Natural killer cell (primary cell): Measurements from ENCODE around the gene UBE2D2. TPM values are rescaled to one million over a fixed set of nuclear protein-coding genes. Genes with fewer than 3 reads are reported as not detected.

Experiments used
- ATAC-seq, 3 donors: fragments of 150-1000 bp in 2 of 3; fragments of 200-7000 bp in 1 of 3; cut with Tn5 transposase; 1 replicate in 1 of 3; 2 replicates in 2 of 3; pipeline ENCODE4 v1.10.0; 2021; ENCODE audit warnings: mild to moderate bottlenecking in 2 of 3, moderate library complexity in 2 of 3
- DNase-seq, 2 donors: peaks; one replicate each; pipeline versions ENCODE4 v3.0.0 to v3.0.0-alpha.2; 2013 to 2021; ENCODE audit warnings: mixed read lengths in 1 of 2
- H3K27ac ChIP-seq: one replicate; pipeline ENCODE4 v1.5.1; 2013; ENCODE audit warnings: mild to moderate bottlenecking, low read length
- H3K27me3 ChIP-seq: one replicate; pipeline ENCODE4 v1.6.1; 2013; ENCODE audit warnings: low read length; ENCODE audit not compliant: control insufficient read depth, insufficient read depth
- H3K36me3 ChIP-seq: one replicate; pipeline ENCODE4 v1.6.1; 2013; ENCODE audit warnings: low read length; ENCODE audit not compliant: control insufficient read depth, insufficient read depth
- H3K4me1 ChIP-seq: one replicate; pipeline ENCODE4 v1.6.1; 2013; ENCODE audit warnings: low read length; ENCODE audit not compliant: control insufficient read depth, insufficient read depth
- H3K4me3 ChIP-seq: one replicate; pipeline ENCODE4 v1.5.1; 2013; ENCODE audit warnings: low read length
- H3K9me3 ChIP-seq: one replicate; pipeline ENCODE4 v1.6.1; 2013; ENCODE audit warnings: low read length; ENCODE audit not compliant: control insufficient read depth, insufficient read depth
- H3K27ac Mint-ChIP-seq, 2 donors: one replicate each; pipeline ENCODE4 v1.8.0; 2022; ENCODE audit warnings: mild to moderate bottlenecking in 2 of 2, mixed read lengths in 2 of 2, moderate library complexity in 1 of 2
- H3K27me3 Mint-ChIP-seq, 2 donors: one replicate each; pipeline ENCODE4 v1.8.0; 2022; ENCODE audit warnings: low read depth in 2 of 2, mixed read lengths in 2 of 2
- H3K36me3 Mint-ChIP-seq: one replicate; pipeline ENCODE4 v1.8.0; 2022; ENCODE audit warnings: mixed read lengths
- H3K4me1 Mint-ChIP-seq, 2 donors: one replicate each; pipeline ENCODE4 v1.8.0; 2022; ENCODE audit warnings: mixed read lengths in 2 of 2
- H3K4me3 Mint-ChIP-seq: one replicate; pipeline ENCODE4 v1.8.0; 2022; ENCODE audit warnings: mild to moderate bottlenecking, moderate library complexity, mixed read lengths
- H3K9me3 Mint-ChIP-seq, 2 donors: one replicate each; pipeline ENCODE4 v1.8.0; 2022; ENCODE audit warnings: mixed read lengths in 2 of 2
- WGBS: methylation state at CpG from one replicate; pipeline ENCODE4 v1.1.7; 2013; ENCODE audit warnings: missing lambda C conversion rate; ENCODE audit not compliant: insufficient coverage; 5-methylcytosine and 5-hydroxymethylcytosine counted together
- intact Hi-C: fragments of 100-400 bp; cut with micrococcal nuclease; formaldehyde crosslinking; loops from one replicate; pipeline ENCODE4 v1.14.2; 2022
- total RNA-seq, 4 donors: library from RNA; stranded (reverse); fragments of 120-200 nt in 1 of 4; gene quantifications; one replicate each; pipeline versions ENCODE4 v1.2.3 to v1.2.4, GENCODE V29; 2013 to 2022
- TF ChIP-seq, protein P1 (sequence below): fragments of 200-600 bp; IDR thresholded peaks from one replicate; pipeline ENCODE4 v1.8.0; 2022; ENCODE audit warnings: antibody characterized with exemption

UBE2D2 gene
- total RNA-seq, 3 donors from 2014 or later (not counting 1 experiment from before 2014, with no cell fraction given), result 127 to 139 (median 131) TPM

DNA sequence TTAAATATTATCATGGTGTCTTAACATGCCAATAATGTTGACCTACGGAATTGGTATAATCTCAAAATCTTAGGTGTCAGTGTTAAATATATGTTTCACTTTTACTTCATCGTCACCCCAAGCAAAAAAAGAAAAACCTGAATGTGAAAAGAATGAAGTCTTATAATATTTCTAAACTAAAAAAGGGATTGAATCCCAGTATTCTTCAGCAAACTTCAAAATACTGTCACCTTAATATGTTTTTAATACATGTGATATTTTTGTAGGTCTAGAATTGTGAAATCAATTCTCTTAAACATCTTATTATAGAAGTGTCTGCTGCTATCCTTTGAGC, 14.1 kb downstream of the UBE2D2 start:
- Mint-ChIP-seq H3K27ac (peak overlapping the region; percentile 80 to 85), H3K36me3 (no peaks in the 10 kb centered on the region), H3K4me1 (peaks cover 54 to 57% of the 10 kb centered on the region in 2 donors), H3K9me3 (no peaks in the 10 kb centered on the region), H3K27me3 (no peaks in the 10 kb centered on the region), H3K4me3 (peak overlapping the region; percentile 25)
- H3K4me3 ChIP-seq, result no peak overlapping the region
- no CpG with 5 or more reads among the region's 2 CpGs for WGBS
- ATAC-seq (no peak), DNase-seq (no peak)
- no peaks in the 10 kb centered on the region for H3K27me3 ChIP-seq
- TF ChIP-seq, protein P1, sequence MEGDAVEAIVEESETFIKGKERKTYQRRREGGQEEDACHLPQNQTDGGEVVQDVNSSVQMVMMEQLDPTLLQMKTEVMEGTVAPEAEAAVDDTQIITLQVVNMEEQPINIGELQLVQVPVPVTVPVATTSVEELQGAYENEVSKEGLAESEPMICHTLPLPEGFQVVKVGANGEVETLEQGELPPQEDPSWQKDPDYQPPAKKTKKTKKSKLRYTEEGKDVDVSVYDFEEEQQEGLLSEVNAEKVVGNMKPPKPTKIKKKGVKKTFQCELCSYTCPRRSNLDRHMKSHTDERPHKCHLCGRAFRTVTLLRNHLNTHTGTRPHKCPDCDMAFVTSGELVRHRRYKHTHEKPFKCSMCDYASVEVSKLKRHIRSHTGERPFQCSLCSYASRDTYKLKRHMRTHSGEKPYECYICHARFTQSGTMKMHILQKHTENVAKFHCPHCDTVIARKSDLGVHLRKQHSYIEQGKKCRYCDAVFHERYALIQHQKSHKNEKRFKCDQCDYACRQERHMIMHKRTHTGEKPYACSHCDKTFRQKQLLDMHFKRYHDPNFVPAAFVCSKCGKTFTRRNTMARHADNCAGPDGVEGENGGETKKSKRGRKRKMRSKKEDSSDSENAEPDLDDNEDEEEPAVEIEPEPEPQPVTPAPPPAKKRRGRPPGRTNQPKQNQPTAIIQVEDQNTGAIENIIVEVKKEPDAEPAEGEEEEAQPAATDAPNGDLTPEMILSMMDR, result no peak
- peaks cover 45% of the 10 kb centered on the region for H3K4me1 ChIP-seq
- peaks cover 2% of the 10 kb centered on the region for H3K36me3 ChIP-seq
- H3K9me3 ChIP-seq, result no peaks in the 10 kb centered on the region
- no peak overlapping the region for H3K27ac ChIP-seq
- intact Hi-C loops, result loop anchor here (5.0 kb wide), 1 partner anchor 192 kb away; no protein-coding TSS in a partner anchor

DNA sequence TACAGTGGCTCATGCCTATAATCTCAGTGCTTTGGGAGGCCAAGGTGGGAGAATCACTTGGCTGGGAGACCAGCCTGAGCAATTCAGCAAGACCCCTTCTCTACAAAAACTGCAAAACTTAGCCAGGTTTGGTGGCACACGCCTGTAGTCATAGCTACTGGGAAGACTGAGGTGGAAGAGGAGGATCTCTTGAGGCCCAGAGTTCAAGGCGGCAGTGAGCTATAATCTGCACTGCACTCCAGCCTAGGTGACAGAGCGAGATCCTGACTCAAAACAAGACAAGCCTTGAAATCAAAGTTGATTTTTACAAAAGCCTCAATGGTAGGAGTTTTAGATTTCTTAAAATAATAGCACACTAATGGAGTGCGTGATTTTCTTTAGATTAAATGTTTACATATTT, 14.6 kb downstream of the UBE2D2 start:
- 66% methylated on average over 3 of the region's 4 CpGs for WGBS
- no peaks in the 10 kb centered on the region for H3K9me3 ChIP-seq
- H3K4me1 Mint-ChIP-seq, result peaks cover 54 to 57% of the 10 kb centered on the region in 2 donors
- H3K36me3 ChIP-seq, result peaks cover 2% of the 10 kb centered on the region
- no peaks in the 10 kb centered on the region for H3K9me3 Mint-ChIP-seq
- intact Hi-C loops, result loop anchor here (5.0 kb wide), 1 partner anchor 192 kb away; no protein-coding TSS in a partner anchor
- no peak overlapping the region for H3K27ac ChIP-seq
- peak overlapping the region; percentile 25 for H3K4me3 Mint-ChIP-seq
- H3K27me3 Mint-ChIP-seq, result no peaks in the 10 kb centered on the region
- H3K36me3 Mint-ChIP-seq, result no peaks in the 10 kb centered on the region
- peak overlapping the region; percentile 80 to 85 for H3K27ac Mint-ChIP-seq
- DNase-seq, result peak in 1 of 2 donors; percentile 25
- H3K27me3 ChIP-seq, result no peaks in the 10 kb centered on the region
- H3K4me1 ChIP-seq, result peaks cover 41% of the 10 kb centered on the region
- ATAC-seq, result no peak
- H3K4me3 ChIP-seq, result no peak overlapping the region
- TF ChIP-seq, protein P1, result no peak

DNA sequence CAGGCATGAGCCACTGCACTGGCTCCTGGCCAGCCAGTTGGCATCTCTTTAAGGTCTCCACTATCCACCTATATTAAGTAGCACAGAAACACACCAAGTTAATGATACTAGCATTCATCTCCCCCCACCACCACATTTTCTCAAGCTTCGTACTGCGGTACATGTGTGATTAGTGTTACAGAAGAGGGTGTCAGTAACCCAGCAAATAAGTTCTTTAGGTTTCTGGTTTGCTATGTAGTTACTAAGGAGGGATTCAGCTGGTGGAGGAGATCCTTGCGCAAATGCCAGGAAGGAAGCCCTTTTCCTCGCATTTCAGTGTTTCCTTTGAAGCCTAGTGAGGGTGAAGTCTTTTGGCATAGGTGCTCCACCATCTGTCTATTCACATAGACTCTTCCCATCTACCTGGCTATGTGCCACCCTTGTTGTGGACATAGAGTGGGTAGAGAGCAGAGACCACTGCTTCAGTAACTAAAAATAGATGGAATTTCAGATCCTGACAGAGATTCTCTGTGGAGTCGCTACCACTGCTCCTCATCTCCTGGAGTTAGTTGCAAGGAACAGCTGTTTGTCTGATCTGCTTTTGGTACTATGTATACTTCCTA, 16.7 kb downstream of the UBE2D2 start:
- Histone ChIP-seq H3K36me3 (peaks cover 2% of the 10 kb centered on the region), H3K4me3 (no peak overlapping the region), H3K4me1 (peaks cover 32% of the 10 kb centered on the region), H3K27me3 (no peaks in the 10 kb centered on the region), H3K27ac (peak overlapping the region; percentile 17), H3K9me3 (no peaks in the 10 kb centered on the region)
- no peaks in the 10 kb centered on the region for H3K9me3 Mint-ChIP-seq
- no peaks in the 10 kb centered on the region for H3K36me3 Mint-ChIP-seq
- H3K4me3 Mint-ChIP-seq, result peak overlapping the region; percentile 67
- WGBS, result 70% methylated on average over 4 of the region's 5 CpGs
- DNase-seq (no peak), ATAC-seq (peak; percentile 73 to 87 (median 76))
- intact Hi-C loops, result loop anchor here (5.0 kb wide), 1 partner anchor 190 kb away; no protein-coding TSS in a partner anchor
- peak overlapping the region; percentile 80 to 85 for H3K27ac Mint-ChIP-seq
- TF ChIP-seq, protein P1, result no peak
- peaks cover 48 to 52% of the 10 kb centered on the region in 2 donors for H3K4me1 Mint-ChIP-seq
- H3K27me3 Mint-ChIP-seq, result no peaks in the 10 kb centered on the region
